Measurements from ENCODE around the gene BCAS1.

Gene BCAS1

DNA sequence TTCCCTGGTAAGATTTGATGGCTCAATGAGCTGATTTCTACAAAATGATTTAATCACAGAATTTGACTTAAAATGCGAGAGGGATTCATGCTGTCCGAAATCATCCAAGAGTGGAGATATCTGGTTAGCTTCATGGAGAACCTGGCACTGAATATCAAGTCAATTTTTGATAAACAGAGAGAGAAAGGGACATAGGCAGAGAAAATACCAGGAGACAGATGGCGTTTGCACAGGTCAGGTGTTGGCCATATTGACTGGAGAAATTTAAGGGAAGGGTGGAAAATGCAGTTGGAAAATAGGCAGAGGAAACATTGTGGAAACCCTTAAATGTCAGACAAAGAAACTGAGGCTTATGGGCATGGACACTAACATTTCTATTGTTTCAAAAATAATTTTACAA, 47.0 kb downstream of the BCAS1 start:
- H3K79me1 ChIP-seq (ENCODE audit: low read length): no peaks in the 10 kb centered on the region
- no peak overlapping the region for H3K14ac ChIP-seq (ENCODE audit: low read length)
- H3K23ac ChIP-seq (ENCODE audit: low read length): no peak overlapping the region
- H2AK5ac ChIP-seq (ENCODE audit: low read length): no peak overlapping the region
- no peaks in the 10 kb centered on the region for H3K4me1 ChIP-seq (ENCODE audit: control insufficient read depth in 1 of 2, insufficient read depth in 2 of 2, low read length in 2 of 2)
- no peak overlapping the region for H3K9ac ChIP-seq (ENCODE audit: low read length)
- no peak overlapping the region for H4K12ac ChIP-seq (ENCODE audit: low read depth, low read length)
- no peak overlapping the region for H3K4ac ChIP-seq (ENCODE audit: low read depth, low read length)
- WGBS (ENCODE audit: extremely low coverage, insufficient coverage, insufficient read length): no CpG with 5 or more reads among the region's 3 CpGs
- H2BK12ac ChIP-seq (ENCODE audit: low read length): no peak overlapping the region
- no peak overlapping the region for H4K8ac ChIP-seq (ENCODE audit: low read depth, low read length)
- no peaks in the 10 kb centered on the region for H3K79me2 ChIP-seq (ENCODE audit: control insufficient read depth, insufficient read depth, low read length, poor library complexity)
- no peak overlapping the region for H2BK120ac ChIP-seq (ENCODE audit: insufficient read depth, low read length, poor library complexity)
- no peaks in the 10 kb centered on the region for H3K36me3 ChIP-seq (ENCODE audit: control insufficient read depth in 1 of 2, insufficient read depth in 2 of 2, low read length in 2 of 2)
- no peak overlapping the region for H3K18ac ChIP-seq (ENCODE audit: low read length)
- H2BK5ac ChIP-seq (ENCODE audit: low read depth, low read length, poor library complexity): no peak overlapping the region
- no peak overlapping the region for H3K27ac ChIP-seq (ENCODE audit: low read depth, low read length)
- no peak overlapping the region for H4K91ac ChIP-seq (ENCODE audit: low read depth, low read length)
- no peak overlapping the region for H3K4me3 ChIP-seq (ENCODE audit: low read depth, low read length)
- H2AFZ ChIP-seq (ENCODE audit: insufficient read depth, low read length, poor library complexity): no peak overlapping the region
- no peak for DNase-seq
- no peak overlapping the region for H3K4me2 ChIP-seq (ENCODE audit: low read length)
- peaks cover 2% of the 10 kb centered on the region for H3K9me3 ChIP-seq (ENCODE audit: insufficient read depth, low read depth, low read length)
- H3K27me3 ChIP-seq (ENCODE audit: insufficient read depth, low read length): no peaks in the 10 kb centered on the region

DNA sequence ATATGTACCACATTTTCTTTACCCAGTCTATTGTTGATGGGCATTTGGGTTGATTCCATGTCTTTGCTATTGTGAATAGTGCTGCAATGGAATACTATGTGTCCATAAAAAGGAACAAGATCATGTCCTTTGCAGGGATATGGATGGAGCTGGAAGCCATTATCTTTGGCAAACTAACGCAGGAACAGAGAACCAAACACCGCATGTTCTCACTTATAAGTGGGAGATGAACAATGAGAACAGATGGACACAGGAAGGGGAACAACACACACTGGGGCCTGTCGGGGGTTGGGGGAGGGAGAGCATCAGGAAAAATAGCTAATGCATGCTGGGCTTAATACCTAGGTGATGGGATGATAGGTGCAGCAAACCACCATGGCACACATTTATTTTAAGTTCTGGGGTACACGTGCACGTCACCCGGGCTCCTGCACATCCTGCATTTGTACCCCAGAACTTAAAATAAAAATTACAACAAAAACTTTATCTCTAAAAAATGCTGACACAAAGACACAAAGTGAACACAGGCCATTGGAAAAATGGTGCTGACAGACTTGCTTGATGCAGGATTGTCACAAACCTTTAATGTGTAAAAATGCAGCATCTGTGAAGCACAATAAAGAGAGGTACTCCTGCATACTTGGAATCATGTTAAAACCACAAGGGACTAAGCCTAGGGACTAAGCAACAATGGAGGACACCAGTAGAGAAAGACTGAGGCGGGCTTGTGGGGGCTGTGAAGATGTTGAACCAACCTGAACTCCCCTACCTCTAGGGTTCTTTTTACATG, 48.8 kb downstream of the BCAS1 start:
- H2BK120ac ChIP-seq (ENCODE audit: insufficient read depth, low read length, poor library complexity): no peak overlapping the region
- no peak for DNase-seq
- WGBS (ENCODE audit: extremely low coverage, insufficient coverage, insufficient read length): no CpG with 5 or more reads among the region's 7 CpGs

DNA sequence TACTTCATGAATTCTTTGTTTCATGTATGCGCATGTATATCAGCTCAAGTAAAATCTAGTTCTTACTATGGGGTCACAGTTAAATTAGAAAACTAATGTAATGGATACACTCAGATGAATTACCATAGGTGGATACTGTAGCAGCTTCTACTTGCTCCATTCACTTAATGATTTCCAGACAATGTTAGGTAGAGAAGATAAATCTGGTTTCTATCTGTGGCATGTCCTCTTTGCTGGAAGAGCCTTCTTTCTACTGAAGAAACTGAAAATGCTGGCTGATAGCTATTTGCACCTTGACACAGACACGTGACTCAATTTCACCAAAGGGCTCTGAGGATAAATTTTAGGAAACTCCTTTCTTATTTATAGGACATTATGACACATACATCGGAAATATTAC, 49.5 kb downstream of the BCAS1 start:
- Histone ChIP-seq H3K4me3 (ENCODE audit: low read depth, low read length) (no peak overlapping the region), H2BK120ac (ENCODE audit: insufficient read depth, low read length, poor library complexity) (no peak overlapping the region), H2AFZ (ENCODE audit: insufficient read depth, low read length, poor library complexity) (no peak overlapping the region), H3K14ac (ENCODE audit: low read length) (no peak overlapping the region), H3K9me3 (ENCODE audit: insufficient read depth, low read depth, low read length) (no peaks in the 10 kb centered on the region), H3K4me2 (ENCODE audit: low read length) (no peak overlapping the region), H3K4ac (ENCODE audit: low read depth, low read length) (no peak overlapping the region), H3K18ac (ENCODE audit: low read length) (no peak overlapping the region), H3K79me1 (ENCODE audit: low read length) (no peaks in the 10 kb centered on the region), H3K27me3 (ENCODE audit: insufficient read depth, low read length) (no peaks in the 10 kb centered on the region), H3K36me3 (ENCODE audit: control insufficient read depth in 1 of 2, insufficient read depth in 2 of 2, low read length in 2 of 2) (no peaks in the 10 kb centered on the region), H4K12ac (ENCODE audit: low read depth, low read length) (no peak overlapping the region), H3K4me1 (ENCODE audit: control insufficient read depth in 1 of 2, insufficient read depth in 2 of 2, low read length in 2 of 2) (no peaks in the 10 kb centered on the region), H3K9ac (ENCODE audit: low read length) (no peak overlapping the region), H3K23ac (ENCODE audit: low read length) (no peak overlapping the region), H4K8ac (ENCODE audit: low read depth, low read length) (no peak overlapping the region), H3K27ac (ENCODE audit: low read depth, low read length) (no peak overlapping the region), H4K91ac (ENCODE audit: low read depth, low read length) (no peak overlapping the region), H3K79me2 (ENCODE audit: control insufficient read depth, insufficient read depth, low read length, poor library complexity) (no peaks in the 10 kb centered on the region), H2BK12ac (ENCODE audit: low read length) (no peak overlapping the region), H2BK5ac (ENCODE audit: low read depth, low read length, poor library complexity) (no peak overlapping the region), H2AK5ac (ENCODE audit: low read length) (no peak overlapping the region)
- no CpG with 5 or more reads among the region's 3 CpGs for WGBS (ENCODE audit: extremely low coverage, insufficient coverage, insufficient read length)
- DNase-seq: no peak

More for the DNA sequence above, 48.8 kb downstream of the BCAS1 start:
- Histone ChIP-seq H4K91ac (ENCODE audit: low read depth, low read length) (no peak overlapping the region), H2AK5ac (ENCODE audit: low read length) (no peak overlapping the region), H3K18ac (ENCODE audit: low read length) (no peak overlapping the region), H3K79me1 (ENCODE audit: low read length) (no peaks in the 10 kb centered on the region), H3K4me2 (ENCODE audit: low read length) (no peak overlapping the region), H3K27me3 (ENCODE audit: insufficient read depth, low read length) (no peaks in the 10 kb centered on the region), H2BK5ac (ENCODE audit: low read depth, low read length, poor library complexity) (no peak overlapping the region), H4K8ac (ENCODE audit: low read depth, low read length) (no peak overlapping the region), H3K36me3 (ENCODE audit: control insufficient read depth in 1 of 2, insufficient read depth in 2 of 2, low read length in 2 of 2) (no peaks in the 10 kb centered on the region), H3K9ac (ENCODE audit: low read length) (no peak overlapping the region), H2AFZ (ENCODE audit: insufficient read depth, low read length, poor library complexity) (no peak overlapping the region), H3K27ac (ENCODE audit: low read depth, low read length) (no peak overlapping the region), H3K4ac (ENCODE audit: low read depth, low read length) (no peak overlapping the region), H3K4me3 (ENCODE audit: low read depth, low read length) (no peak overlapping the region), H4K12ac (ENCODE audit: low read depth, low read length) (no peak overlapping the region), H3K14ac (ENCODE audit: low read length) (no peak overlapping the region), H3K23ac (ENCODE audit: low read length) (no peak overlapping the region), H3K79me2 (ENCODE audit: control insufficient read depth, insufficient read depth, low read length, poor library complexity) (no peaks in the 10 kb centered on the region), H3K9me3 (ENCODE audit: insufficient read depth, low read depth, low read length) (peaks cover under 1% of the 10 kb centered on the region), H3K4me1 (ENCODE audit: control insufficient read depth in 1 of 2, insufficient read depth in 2 of 2, low read length in 2 of 2) (no peaks in the 10 kb centered on the region), H2BK12ac (ENCODE audit: low read length) (no peak overlapping the region)

DNA sequence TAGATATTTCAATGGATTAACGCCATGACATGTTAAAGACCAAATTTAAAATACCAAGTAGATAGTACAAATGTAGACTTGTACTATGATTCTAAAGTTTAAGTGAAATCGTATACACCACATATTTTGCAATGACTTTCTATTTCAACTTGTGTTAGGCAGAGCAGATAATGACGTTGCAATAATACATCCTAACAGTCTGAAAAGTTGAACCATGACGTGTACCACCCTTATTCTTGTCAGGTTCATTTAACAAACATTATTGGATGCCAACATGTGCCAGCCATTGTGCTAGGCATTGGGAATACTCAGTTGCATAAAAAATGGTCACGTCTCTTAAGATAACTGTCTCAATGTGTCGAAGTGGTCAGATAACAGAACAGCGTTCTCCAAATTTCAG, 50.0 kb downstream of the BCAS1 start:
- no CpG with 5 or more reads among the region's 7 CpGs for WGBS (ENCODE audit: extremely low coverage, insufficient coverage, insufficient read length)
- no peak overlapping the region for H2BK12ac ChIP-seq (ENCODE audit: low read length)
- H3K23ac ChIP-seq (ENCODE audit: low read length): no peak overlapping the region
- no peak for DNase-seq
- H2BK5ac ChIP-seq (ENCODE audit: low read depth, low read length, poor library complexity): no peak overlapping the region
- H3K18ac ChIP-seq (ENCODE audit: low read length): no peak overlapping the region
- H3K9me3 ChIP-seq (ENCODE audit: insufficient read depth, low read depth, low read length): no peaks in the 10 kb centered on the region
- H2AFZ ChIP-seq (ENCODE audit: insufficient read depth, low read length, poor library complexity): no peak overlapping the region
- no peaks in the 10 kb centered on the region for H3K4me1 ChIP-seq (ENCODE audit: control insufficient read depth in 1 of 2, insufficient read depth in 2 of 2, low read length in 2 of 2)
- no peak overlapping the region for H3K14ac ChIP-seq (ENCODE audit: low read length)
- H3K4me2 ChIP-seq (ENCODE audit: low read length): no peak overlapping the region
- no peak overlapping the region for H3K27ac ChIP-seq (ENCODE audit: low read depth, low read length)
- no peak overlapping the region for H2AK5ac ChIP-seq (ENCODE audit: low read length)
- H3K79me1 ChIP-seq (ENCODE audit: low read length): no peaks in the 10 kb centered on the region
- no peak overlapping the region for H4K8ac ChIP-seq (ENCODE audit: low read depth, low read length)
- H3K27me3 ChIP-seq (ENCODE audit: insufficient read depth, low read length): no peaks in the 10 kb centered on the region
- no peak overlapping the region for H4K91ac ChIP-seq (ENCODE audit: low read depth, low read length)
- H3K4me3 ChIP-seq (ENCODE audit: low read depth, low read length): no peak overlapping the region
- H4K12ac ChIP-seq (ENCODE audit: low read depth, low read length): no peak overlapping the region
- H3K36me3 ChIP-seq (ENCODE audit: control insufficient read depth in 1 of 2, insufficient read depth in 2 of 2, low read length in 2 of 2): no peaks in the 10 kb centered on the region
- H3K4ac ChIP-seq (ENCODE audit: low read depth, low read length): no peak overlapping the region
- no peak overlapping the region for H2BK120ac ChIP-seq (ENCODE audit: insufficient read depth, low read length, poor library complexity)
- no peaks in the 10 kb centered on the region for H3K79me2 ChIP-seq (ENCODE audit: control insufficient read depth, insufficient read depth, low read length, poor library complexity)
- H3K9ac ChIP-seq (ENCODE audit: low read length): no peak overlapping the region

Measured in trophoblast cell (in vitro differentiated cells and primary cell).